Astrocyte (in vitro differentiated cells and primary cell): ENCODE data around the gene ZNF367.

Experiments
- EZH2 ChIP-seq: IDR thresholded peaks from 2 replicates; pipeline ENCODE4 v1.6.1; 2012; ENCODE audit warnings: mild to moderate bottlenecking, low read length, inconsistent platforms; ENCODE audit not compliant: insufficient read depth
- TF ChIP-seq, protein P1 (sequence below): IDR thresholded peaks from 2 replicates; pipeline ENCODE4 v1.5.1; 2011; ENCODE audit warnings: low read depth, mild to moderate bottlenecking, inconsistent platforms, low read length, moderate library complexity; ENCODE audit not compliant: insufficient read depth

- TF ChIP-seq, protein P1, sequence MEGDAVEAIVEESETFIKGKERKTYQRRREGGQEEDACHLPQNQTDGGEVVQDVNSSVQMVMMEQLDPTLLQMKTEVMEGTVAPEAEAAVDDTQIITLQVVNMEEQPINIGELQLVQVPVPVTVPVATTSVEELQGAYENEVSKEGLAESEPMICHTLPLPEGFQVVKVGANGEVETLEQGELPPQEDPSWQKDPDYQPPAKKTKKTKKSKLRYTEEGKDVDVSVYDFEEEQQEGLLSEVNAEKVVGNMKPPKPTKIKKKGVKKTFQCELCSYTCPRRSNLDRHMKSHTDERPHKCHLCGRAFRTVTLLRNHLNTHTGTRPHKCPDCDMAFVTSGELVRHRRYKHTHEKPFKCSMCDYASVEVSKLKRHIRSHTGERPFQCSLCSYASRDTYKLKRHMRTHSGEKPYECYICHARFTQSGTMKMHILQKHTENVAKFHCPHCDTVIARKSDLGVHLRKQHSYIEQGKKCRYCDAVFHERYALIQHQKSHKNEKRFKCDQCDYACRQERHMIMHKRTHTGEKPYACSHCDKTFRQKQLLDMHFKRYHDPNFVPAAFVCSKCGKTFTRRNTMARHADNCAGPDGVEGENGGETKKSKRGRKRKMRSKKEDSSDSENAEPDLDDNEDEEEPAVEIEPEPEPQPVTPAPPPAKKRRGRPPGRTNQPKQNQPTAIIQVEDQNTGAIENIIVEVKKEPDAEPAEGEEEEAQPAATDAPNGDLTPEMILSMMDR: no peak
- no peak for TF ChIP-seq EZH2
Measured at GRCh38 chr9:96417051-96417586, 1.1 kb downstream of the ZNF367 start.
